Astrocyte of the spinal cord (primary cell): ENCODE data around the gene NR1H4.

Source experiments
- DNase-seq: peaks from one replicate; pipeline ENCODE4 v3.0.0; 2011; ENCODE audit warnings: low read depth, low spot score
- H3K4me3 ChIP-seq: 2 replicates; pipeline ENCODE4 v1.5.1; 2011; ENCODE audit warnings: low read depth, mild to moderate bottlenecking, low read length, moderate library complexity
- CTCF ChIP-seq: IDR thresholded peaks from 2 replicates; pipeline ENCODE4 v1.5.1; 2012; ENCODE audit warnings: low read depth, mild to moderate bottlenecking, low read length, inconsistent platforms
- in situ Hi-C: cut with HindIII; loops from 2 replicates; pipeline ENCODE4 v1.10.0; 2017; ENCODE audit warnings: low sequenced_read_pairs

NR1H4 gene

GRCh38 chr12:100437038-100437841 is 36.4 kb upstream of the NR1H4 start:
- no peak overlapping the region for H3K4me3 ChIP-seq
- TF ChIP-seq CTCF: no peak
- DNase-seq: no peak
- in situ Hi-C loops: no loop called here

DNA sequence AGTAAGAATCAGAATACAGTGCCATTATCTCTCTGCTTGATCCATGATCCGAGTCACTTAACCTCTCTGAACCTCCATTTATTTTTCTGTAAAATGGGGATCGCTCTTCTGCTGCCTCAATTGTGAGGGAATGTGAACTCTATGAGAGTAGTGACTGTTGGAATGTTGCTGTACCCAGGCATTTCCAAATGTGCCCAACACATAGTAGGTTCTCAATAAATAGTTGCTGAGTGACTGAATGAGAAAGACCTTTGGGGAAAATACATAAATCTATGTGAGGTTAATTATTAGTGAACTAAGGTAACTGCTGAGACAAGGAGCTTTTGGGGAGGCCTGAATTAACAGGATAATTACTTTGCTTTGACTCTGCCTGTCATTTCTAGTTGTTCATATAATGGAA is 33.9 kb upstream of the NR1H4 start:
- TF ChIP-seq CTCF: no peak
- DNase-seq: no peak
- no peak overlapping the region for H3K4me3 ChIP-seq
- in situ Hi-C loops: no loop called here

DNA sequence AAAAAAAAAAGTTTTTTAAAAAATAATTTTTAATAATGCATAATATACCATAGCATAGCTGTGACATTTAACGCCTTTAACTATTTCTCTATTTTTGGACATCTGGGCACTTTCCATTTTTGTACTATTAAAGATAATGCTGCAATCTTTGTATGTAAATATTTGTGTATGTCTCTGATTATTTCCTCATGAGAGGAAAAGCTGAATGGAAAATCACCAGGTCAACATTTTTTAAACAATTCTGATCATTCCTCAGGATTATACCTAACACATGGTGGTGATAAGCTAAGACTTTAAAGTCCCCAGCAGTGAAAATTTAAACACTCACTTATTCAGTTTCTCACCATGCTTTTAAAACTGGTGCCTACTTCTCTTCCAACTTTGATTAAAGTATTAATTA is 31.3 kb upstream of the NR1H4 start:
- DNase-seq: no peak
- TF ChIP-seq CTCF: no peak
- no peak overlapping the region for H3K4me3 ChIP-seq
- in situ Hi-C loops: no loop called here

DNA sequence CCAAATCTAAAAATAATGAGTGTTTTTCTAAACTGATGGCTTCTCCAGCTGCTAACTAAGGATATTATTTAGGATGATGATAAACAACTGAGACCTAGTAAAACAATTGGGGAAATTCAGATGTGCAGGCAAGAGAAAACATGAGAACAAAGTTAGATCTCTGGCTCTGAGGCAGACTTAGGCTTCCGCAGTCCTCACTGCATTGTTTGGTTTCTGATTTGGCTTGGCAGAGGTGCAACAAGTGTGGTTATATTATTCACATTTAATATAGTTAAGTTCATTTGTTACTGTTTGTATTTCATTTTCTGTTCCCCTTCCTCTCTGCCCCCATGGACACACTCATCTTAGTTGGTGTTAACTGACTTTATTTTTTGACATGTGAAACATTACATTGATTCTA is 30.2 kb upstream of the NR1H4 start:
- DNase-seq: no peak
- in situ Hi-C loops: no loop called here
- H3K4me3 ChIP-seq: no peak overlapping the region
- no peak for TF ChIP-seq CTCF

- no peak for DNase-seq
- in situ Hi-C loops: no loop called here
- TF ChIP-seq CTCF: no peak
Measured at GRCh38 chr12:100445081-100445481, 28.6 kb upstream of the NR1H4 start.

DNA sequence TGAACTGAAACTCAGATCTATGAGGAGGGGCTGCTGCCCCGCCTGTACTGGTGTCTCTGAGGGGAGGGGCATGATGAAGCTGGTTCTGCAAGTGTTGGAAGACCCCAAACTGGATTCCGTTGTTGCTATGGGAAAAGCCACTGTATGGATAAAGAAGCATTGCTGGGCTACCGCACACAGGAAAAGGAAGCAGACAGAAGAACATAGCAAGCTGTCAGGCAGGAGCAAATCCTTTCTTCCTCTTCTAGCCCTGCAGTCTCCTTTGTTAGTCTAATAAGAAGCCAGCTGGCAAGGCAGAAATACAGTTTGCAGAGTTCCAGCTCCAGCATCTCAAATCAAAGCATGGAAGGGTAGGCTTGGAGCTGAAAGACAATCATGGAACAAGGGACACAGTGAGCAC is 26.3 kb upstream of the NR1H4 start:
- no peak overlapping the region for H3K4me3 ChIP-seq
- TF ChIP-seq CTCF: no peak
- in situ Hi-C loops: no loop called here
- DNase-seq: no peak

More at GRCh38 chr12:100445081-100445481, 28.6 kb upstream of the NR1H4 start:
- H3K4me3 ChIP-seq: no peak overlapping the region
